NCI-H69 (cell line): ENCODE data around the gene ARFRP1.
"Not testable (repeated sequence)": the region's sequence is repeated elsewhere in the genome, so short reads cannot be mapped to it uniquely, and the experiment has no call there.

Experiments
- DNase-seq: peaks from one replicate; lab custom pipeline; 2025; lab: John Stamatoyannopoulos, UW

ARFRP1 gene

DNA sequence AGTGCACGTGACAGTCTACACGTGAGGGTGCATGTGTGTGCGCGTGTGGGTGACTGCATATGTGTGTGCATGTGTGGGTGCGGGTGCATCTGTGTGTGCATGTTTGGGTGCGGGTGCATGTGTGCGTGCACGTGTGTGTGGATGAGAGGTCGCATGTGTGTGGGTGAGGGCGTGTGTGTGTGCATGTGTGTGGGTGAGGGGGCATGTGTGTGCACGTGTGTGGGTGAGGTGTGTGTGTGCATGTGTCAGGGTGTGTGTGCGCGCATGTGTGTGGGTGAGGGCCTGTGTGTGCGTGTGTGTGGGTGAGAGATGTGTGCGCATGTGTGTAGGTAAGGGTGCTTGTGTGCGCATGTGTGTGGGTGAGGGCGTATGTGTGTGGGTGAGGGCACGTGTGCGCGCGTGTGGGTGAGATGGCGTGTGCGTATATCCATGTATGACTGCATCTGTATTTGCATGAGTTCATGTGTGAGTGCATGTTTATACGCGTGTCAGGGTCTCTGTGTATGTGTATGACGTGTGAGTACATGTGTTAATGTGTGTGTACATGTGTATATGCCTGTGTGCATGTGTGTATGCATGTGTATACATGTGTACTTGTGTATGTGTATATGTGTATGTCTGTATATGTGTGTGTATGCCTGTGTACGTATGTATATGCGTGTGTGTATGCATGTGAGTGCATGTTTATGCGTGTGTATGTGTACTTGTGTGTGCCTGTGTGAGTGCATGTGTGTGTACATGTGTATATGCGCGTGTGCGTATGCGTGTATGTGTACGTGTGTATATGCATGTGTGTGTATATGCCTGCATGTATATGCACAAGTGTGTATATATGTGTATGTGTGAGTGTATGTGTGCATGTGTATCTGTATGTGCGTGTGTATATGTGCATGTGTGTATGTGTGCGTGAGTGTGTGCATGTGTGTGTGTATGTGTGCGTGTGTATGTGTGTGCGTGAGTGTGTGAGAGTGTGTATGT lies 24.6 kb upstream of the ARFRP1 start:
- no peak for DNase-seq

- no peak for DNase-seq
These were observed 23.6 kb upstream of the ARFRP1 start for GRCh38 chr20:63731410-63731809.

DNA sequence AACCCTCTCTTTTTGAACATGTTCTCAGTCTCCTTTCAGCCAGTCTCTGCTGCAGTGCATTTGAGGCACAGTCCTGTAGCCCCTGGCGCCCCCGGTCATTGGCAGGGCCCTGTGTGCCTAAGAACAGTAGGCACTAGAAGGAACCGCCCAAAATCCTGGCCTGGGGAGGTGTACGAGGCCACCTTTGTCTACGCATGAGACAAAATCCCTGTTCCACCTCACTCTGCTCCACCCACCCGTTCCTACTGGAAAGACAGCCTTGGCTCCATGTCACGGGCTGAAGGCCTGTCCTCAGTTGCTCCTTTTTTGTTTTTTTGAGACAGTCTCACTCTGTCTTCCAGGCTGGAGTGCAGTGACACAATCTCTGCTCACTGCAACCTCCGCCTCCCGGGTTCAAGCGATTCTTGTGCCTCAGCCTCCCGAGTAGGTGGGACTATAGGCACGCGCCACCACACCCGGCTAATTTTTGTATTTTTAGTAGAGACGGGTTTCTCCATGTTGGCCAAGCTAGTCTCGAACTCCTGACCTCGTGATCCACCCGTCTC lies 22.5 kb upstream of the ARFRP1 start:
- DNase-seq: not testable (repeated sequence)

DNA sequence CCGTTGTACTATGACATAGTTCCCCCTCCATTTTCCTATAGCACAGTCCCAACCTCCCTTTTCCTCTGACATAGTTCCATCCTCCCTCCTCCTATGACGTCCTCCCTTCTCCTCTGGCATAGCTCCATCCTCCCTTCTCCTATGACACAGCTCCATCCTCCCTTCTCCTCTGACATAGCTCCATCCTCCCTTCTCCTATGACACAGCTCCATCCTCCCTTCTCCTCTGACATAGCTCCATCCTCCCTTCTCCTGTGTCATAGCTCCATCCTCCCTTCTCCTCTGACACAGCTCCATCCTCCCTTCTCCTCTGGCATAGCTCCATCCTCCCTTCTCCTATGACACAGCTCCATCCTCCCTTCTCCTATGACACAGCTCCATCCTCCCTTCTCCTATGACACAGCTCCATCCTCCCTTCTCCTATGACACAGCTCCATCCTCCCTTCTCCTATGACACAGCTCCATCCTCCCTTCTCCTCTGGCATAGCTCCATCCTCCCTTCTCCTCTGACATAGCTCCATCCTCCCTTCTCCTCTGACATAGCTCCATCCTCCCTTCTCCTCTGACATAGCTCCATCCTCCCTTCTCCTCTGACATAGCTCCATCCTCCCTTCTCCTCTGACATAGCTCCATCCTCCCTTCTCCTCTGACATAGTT lies 15.3 kb upstream of the ARFRP1 start:
- DNase-seq: not testable (repeated sequence)

- no peak for DNase-seq
These were observed 11.2 kb upstream of the ARFRP1 start for GRCh38 chr20:63718996-63719395.

DNA sequence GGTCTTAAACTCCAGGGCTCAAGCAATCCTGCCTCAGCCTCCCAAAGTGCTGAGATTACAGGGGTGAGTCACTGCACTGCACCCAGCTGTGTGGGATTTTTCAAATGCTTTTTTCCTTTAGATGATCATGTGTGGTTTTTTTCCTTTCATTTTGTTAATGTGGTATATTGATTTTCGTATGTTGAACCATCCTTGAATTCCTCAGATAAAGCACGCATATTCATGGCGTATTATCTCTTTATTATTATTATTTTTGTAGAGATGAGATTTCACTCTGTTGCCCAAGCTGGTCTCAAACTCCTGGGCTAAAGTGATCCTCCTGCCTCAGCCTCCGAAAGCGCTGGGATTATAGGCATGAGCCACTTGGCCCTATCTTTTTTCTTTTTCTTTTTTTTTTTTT lies 7.1 kb upstream of the ARFRP1 start:
- DNase-seq: no peak

DNA sequence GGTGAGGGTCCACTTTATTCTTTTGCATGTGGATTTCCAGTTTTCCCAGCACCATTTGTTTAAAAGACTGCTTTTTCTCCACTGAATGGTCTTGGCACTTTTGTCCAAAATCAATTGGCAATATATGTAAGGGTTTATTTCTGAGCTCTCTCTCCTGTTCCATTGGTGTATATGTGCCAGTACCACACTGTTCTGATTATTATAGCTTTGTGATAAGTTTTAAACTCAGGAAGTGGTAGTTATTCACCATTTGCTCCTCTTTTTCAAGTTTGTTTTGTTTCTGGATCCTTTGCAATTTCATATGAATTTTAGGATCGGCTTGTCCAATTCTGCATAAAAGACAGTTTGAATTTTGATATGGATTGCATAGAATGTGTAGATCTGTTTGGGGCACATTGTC lies 4.4 kb upstream of the ARFRP1 start:
- DNase-seq: no peak

GRCh38 chr20:63711085-63711645 lies 3.4 kb upstream of the ARFRP1 start:
- no peak for DNase-seq

- no peak for DNase-seq
These were observed 1.4 kb upstream of the ARFRP1 start for GRCh38 chr20:63709149-63709527.

DNA sequence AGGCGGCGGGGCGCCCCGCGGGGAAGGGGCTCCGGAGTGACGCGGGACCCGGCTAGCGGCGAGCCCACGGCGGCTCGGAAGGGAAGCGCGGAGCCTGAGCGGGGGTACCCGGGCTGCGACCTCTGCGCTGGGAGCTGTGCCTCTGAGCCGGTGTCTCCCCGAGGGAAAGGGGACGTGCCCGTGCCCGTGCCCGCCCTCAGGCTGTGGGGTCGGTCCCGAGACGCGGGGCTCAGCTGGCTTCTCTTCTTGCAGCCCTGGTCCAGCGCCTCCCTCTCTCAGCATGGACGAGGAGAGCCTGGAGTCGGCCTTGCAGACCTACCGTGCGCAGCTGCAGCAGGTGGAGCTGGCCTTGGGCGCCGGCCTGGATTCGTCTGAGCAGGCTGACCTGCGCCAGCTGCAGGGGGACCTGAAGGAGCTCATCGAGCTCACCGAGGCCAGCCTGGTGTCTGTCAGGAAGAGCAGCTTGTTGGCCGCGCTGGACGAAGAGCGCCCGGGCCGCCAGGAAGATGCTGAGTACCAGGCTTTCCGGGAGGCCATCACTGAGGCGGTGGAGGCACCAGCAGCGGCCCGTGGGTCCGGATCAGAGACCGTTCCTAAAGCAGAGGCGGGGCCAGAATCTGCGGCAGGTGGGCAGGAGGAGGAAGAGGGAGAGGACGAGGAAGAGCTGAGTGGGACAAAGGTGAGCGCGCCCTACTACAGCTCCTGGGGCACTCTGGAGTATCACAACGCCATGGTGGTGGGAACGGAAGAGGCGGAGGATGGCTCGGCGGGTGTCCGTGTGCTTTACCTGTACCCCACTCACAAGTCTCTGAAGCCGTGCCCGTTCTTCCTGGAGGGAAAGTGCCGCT lies 749 bp upstream of the ARFRP1 start:
- peak; percentile 31 for DNase-seq

DNA sequence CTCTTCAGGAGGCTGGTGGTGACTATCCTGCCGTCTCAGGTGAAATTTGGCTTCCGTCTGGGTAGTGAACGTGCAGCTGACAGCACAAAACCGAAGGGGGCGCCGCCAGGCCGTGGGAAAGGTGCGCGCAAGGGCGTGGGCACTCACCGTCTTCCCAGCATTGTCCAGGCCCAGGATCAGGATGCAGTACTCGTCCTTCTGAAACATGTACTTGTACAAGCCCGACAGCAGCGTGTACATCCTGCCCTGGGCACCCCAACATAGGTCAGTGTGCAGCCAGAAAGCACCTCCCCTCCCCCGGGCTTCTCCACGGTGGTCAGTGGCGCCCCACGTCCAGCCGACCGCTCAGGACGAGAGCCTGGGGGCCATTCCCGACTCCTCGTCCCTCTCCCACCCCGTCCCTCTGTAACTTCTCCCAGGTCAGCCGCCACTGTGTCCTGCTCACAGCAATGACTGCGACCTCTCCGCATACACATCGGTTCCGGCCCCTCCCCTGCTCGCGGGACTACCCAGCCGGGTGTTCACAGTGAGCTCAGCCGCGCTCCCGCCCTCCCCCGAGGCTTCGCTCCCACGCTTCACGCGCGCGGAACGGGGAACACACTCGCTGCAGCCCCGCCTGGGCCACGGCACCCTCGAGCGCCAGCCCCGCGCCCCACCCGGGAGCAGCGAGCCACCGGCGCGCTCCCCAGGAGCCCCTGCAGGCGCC lies 771 bp downstream of the ARFRP1 start:
- peak; percentile 34 for DNase-seq

- no peak for DNase-seq
These were observed 1.6 kb downstream of the ARFRP1 start for GRCh38 chr20:63706027-63706695.

DNA sequence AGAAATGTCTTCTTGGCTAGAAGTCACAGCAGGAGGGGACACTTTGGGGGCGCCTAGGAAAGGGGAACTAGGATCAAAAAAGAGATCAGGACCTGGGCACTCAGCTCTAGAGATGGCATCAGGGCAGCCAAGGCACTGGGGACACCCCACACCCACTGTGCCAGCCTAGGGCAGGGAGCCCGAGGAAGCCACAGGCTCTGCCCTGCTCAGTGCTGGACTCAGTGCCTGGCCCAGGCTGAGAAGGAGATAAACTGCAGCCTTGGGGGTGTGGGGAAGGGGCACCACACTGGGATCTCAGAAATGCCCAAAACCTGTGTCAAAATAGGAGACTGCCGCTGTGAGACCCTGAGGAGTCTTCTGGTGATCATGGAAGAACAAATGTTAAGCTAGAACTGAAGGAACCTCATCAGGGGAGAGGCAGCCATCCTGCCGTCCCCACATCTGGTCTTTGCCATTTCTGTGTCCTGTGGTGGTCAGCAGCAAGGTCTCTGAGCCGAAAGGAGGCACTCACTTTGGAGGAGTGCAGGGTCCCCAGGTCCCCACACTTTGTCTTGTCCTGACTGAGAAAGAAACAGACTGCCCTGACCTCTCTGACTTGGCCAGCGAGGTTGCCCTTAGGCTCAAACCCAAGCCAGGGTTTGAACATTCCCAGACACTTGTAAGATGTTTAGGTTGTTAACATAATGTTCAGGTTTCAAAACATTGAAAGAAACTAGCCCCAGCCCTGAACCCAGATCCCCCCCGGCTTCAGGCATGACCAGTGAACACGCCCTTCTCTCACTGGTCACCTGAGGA lies 2.3 kb downstream of the ARFRP1 start:
- DNase-seq: no peak

DNA sequence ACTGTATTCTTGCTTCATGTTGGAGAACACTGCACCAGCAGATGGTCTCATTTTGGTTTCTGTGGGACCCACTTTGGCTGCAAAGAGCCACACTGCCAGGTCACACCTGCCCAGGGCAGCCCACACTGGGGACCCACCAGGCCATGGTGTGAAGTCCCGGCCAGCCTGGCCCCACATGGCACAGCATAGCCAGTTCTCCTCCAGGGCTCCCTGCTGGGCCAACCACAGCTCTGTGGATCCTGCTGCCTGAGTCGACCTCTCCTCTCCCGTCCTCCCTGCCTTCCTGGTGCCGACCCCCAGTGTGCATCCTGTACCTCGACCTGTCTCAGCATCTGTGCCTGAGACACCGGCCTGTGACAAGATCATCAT lies 3.0 kb downstream of the ARFRP1 start:
- DNase-seq: no peak

DNA sequence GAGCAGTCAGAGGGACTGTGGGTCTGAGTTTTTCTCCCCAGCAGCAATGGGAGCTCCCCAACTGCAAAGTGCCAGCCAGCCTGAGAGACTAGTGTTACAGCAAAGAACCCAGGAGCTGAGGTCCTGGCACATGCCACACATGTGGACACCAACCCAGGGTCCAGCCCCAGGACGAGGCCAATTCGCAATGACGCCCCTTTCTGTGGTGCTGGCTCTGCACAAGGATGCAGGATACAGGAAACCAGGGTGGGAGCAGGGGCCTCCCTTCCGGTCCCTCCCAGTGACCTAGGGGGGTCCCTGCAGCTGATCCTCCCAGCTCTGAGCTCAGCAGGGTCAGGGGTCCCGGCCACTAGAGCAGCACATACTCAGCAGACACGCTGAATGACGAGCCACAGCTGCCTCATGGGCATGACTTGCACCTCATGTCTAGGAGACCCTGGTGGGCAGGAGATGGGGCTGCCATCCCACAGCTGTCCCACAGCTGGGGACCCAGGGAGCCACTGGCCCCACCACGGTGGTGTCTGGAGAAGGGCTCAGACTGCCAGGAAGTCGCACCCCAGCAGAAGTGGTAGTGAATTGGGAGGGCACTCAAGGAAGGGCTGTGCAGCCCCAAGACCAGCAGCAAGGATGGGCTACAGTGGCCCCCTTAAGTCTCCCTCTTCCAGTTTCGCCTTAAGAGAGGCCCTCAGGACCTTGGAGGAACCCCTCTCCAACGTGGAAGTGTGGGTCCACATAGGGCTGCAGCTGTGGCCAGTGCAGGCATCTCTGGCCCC lies 3.6 kb downstream of the ARFRP1 start:
- DNase-seq: no peak

DNA sequence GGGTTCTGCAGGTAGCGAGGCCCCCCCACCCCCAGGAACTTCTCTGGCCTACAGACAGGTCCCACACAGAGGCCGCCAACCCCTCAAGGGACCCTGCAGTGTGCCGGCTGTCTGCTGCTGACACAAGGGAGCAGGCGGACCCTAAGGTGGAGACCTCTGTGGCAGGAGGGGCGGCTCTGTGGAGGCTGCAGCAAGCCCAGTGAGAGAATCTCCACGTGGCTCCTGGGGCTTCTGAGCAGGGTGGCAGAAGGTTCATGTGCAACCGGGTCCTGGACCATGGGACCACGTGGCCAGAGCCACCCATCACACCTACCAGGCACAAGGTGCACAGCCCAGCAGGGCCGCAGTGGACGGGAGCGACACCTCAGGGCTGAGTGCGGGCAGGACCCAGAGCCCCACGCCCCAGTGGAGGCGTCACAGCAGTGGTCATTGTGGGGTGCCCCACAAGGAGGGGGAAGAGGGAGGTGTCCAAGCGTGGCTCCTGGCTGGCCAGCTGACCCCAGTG lies 4.3 kb downstream of the ARFRP1 start:
- no peak for DNase-seq

- no peak for DNase-seq
These were observed 4.9 kb downstream of the ARFRP1 start for GRCh38 chr20:63702751-63703470.

DNA sequence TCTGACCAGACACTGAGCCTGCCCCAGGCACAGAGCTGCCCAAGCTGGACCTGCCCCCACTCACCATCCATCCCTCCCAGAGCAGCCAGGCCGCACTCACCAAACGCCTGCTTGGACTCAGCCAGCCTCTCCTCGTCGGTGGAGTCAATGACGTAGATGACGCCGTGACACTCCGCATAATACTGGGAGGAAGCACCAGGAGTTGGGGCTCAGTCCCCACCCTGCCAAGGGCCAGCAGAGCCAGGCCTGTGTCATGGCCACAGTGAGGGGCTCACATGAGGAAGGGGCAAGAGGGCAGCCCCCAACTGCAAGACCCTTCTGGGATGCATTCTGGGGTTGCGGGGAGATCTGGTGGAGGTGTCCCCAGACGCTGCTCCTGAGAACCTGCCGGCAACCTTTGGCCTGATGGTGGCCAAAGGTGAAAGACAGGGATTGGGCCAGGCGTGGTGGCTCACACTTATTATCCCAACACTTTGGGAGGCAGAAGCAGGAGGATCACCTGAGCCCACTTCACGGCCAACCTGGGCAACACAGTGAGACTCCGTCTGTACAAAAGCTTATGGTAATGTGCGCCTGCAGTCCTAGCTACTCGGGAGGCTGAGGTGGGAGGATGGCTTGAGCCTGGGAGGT lies 5.6 kb downstream of the ARFRP1 start:
- no peak for DNase-seq
